HCT116 (cell line): ENCODE data around the gene NUP210. TPM values are rescaled to one million over a fixed set of nuclear protein-coding genes. Genes with fewer than 3 reads are reported as not detected.

Experiments used
- ATAC-seq: fragments of 200-7000 bp; cut with Tn5 transposase; 2 replicates; pipeline ENCODE4 v1.9.1; 2020; ENCODE audit warnings: mild to moderate bottlenecking, moderate library complexity
- BruUV-seq: library from RNA; stranded (reverse); fragments of 400-500 nt; replicated peaks from 2 replicates; lab custom pipeline; 2021; lab: Mats Ljungman, UMichigan
- CTCF ChIA-PET: fragments of 300-600 bp; sonication (Branson Sonifier 250); formaldehyde crosslinking; loops from one replicate; lab custom pipeline; 2021; ENCODE audit warnings: antibody characterized with exemption; lab: Charles Lee
- POLR2A ChIA-PET: fragments of 300-600, 350-600 bp; sonication (Branson Sonifier 250); formaldehyde crosslinking; loops from one replicate; lab custom pipeline; 2021; ENCODE audit warnings: antibody characterized with exemption; lab: Charles Lee
- RAD21 ChIA-PET, 2 experiments: fragments of 300-600 bp; sonication (Branson Sonifier 250); formaldehyde crosslinking; loops; one replicate each; lab custom pipeline; 2023; ENCODE audit warnings: low total read pairs in 2 of 2; ENCODE audit not compliant: uncharacterized antibody in 2 of 2, unreplicated experiment in 2 of 2, low non-redundant PET in 1 of 2; lab: Charles Lee
- DNase-seq: peaks from one replicate; pipeline ENCODE4 v3.0.0-alpha.2; 2010; ENCODE audit warnings: low read depth, low spot score
- H2AFZ ChIP-seq: fragments of 200-600 bp; shearing (Covaris generic), sonication (generic); 2 replicates; pipeline ENCODE4 v1.6.1; 2017; ENCODE audit warnings: low read depth, mixed run types, mixed read lengths, antibody characterized with exemption, low read length; ENCODE audit not compliant: poor library complexity, severe bottlenecking
- H3K27ac ChIP-seq: 2 replicates; pipeline ENCODE4 v1.5.1; 2012; ENCODE audit warnings: low read depth, low read length
- H3K27me3 ChIP-seq: fragments of 200-600 bp; sonication (generic); 2 replicates; pipeline ENCODE4 v1.6.1; 2016; ENCODE audit warnings: mixed run types, low read length, mixed read lengths; ENCODE audit not compliant: insufficient read depth
- H3K36me3 ChIP-seq, 2 experiments: fragments of 200-500 bp in 1 of 2; fragments of 200-600 bp in 1 of 2; sonication (Bioruptor generic) in 1 of 2; sonication (generic) in 1 of 2; 2 replicates each; pipeline versions ENCODE4 v1.5.1 to v1.6.1; 2014 to 2016; ENCODE audit warnings: low read length in 2 of 2, inconsistent platforms in 1 of 2, mixed read lengths in 1 of 2, mixed run types in 1 of 2; ENCODE audit not compliant: insufficient read depth in 2 of 2, control insufficient read depth in 1 of 2
- H3K4me1 ChIP-seq, 2 experiments: fragments of 200-600 bp in 1 of 2; sonication (generic) in 1 of 2; 2 replicates each; pipeline versions ENCODE4 v1.5.1 to v1.6.1; 2012 to 2017; ENCODE audit warnings: low read length in 2 of 2, inconsistent platforms in 1 of 2, mild to moderate bottlenecking in 1 of 2, mixed read lengths in 1 of 2, mixed run types in 1 of 2, moderate library complexity in 1 of 2; ENCODE audit not compliant: insufficient read depth in 2 of 2, control insufficient read depth in 1 of 2
- H3K4me2 ChIP-seq: fragments of 200-600 bp; sonication (generic); 2 replicates; pipeline ENCODE4 v1.6.1; 2017; ENCODE audit warnings: mixed run types, low read length, mixed read lengths
- H3K4me3 ChIP-seq, 2 experiments: fragments of 200-600 bp in 1 of 2; sonication (generic) in 1 of 2; replicated peaks in 1 of 2; 2 replicates each; pipeline ENCODE4 v1.5.1; 2011 to 2016; ENCODE audit warnings: low read length in 2 of 2, control low read depth in 1 of 2, low read depth in 1 of 2, mild to moderate bottlenecking in 1 of 2, mixed read lengths in 1 of 2, mixed run types in 1 of 2
- H3K79me2 ChIP-seq: fragments of 200-600 bp; sonication (generic); 2 replicates; pipeline ENCODE4 v1.6.1; 2017; ENCODE audit warnings: mild to moderate bottlenecking, mixed run types, low read length, moderate library complexity, mixed read lengths; ENCODE audit not compliant: insufficient read depth
- H3K9ac ChIP-seq: fragments of 200-600 bp; sonication (generic); 2 replicates; pipeline ENCODE4 v1.6.1; 2016; ENCODE audit warnings: low read length, mixed read lengths
- H3K9me2 ChIP-seq: fragments of 200-600 bp; sonication (generic), shearing (Covaris generic); 2 replicates; pipeline ENCODE4 v1.6.1; 2017; ENCODE audit warnings: mixed run types, mild to moderate bottlenecking, moderate library complexity; ENCODE audit not compliant: insufficient read depth
- H3K9me3 ChIP-seq, 2 experiments: fragments of 200-500 bp in 1 of 2; fragments of 200-600 bp in 1 of 2; sonication (Bioruptor generic) in 1 of 2; sonication (generic) in 1 of 2; 2 replicates each; pipeline ENCODE4 v1.6.1; 2014 to 2017; ENCODE audit warnings: low read length in 2 of 2, mixed read lengths in 2 of 2, inconsistent platforms in 1 of 2, low read depth in 1 of 2, mild to moderate bottlenecking in 1 of 2, mixed run types in 1 of 2, moderate library complexity in 1 of 2; ENCODE audit not compliant: control insufficient read depth in 1 of 2, insufficient read depth in 1 of 2
- H4K20me1 ChIP-seq: fragments of 200-600 bp; sonication (generic), shearing (Covaris generic); 2 replicates; pipeline ENCODE4 v1.6.1; 2017; ENCODE audit warnings: mixed run types, mild to moderate bottlenecking, moderate library complexity; ENCODE audit not compliant: insufficient read depth
- CEBPB ChIP-seq: IDR thresholded peaks from 2 replicates; pipeline ENCODE4 v1.6.1; 2012; ENCODE audit warnings: low read depth
- EZH2phosphoT487 ChIP-seq: fragments of 200-600 bp; IDR thresholded peaks from 2 replicates; pipeline ENCODE4 v1.6.1; 2018; ENCODE audit warnings: antibody characterized with exemption, borderline replicate concordance
- JUND ChIP-seq: IDR thresholded peaks from 2 replicates; pipeline ENCODE4 v1.6.1; 2012
- POLR2A ChIP-seq: IDR thresholded peaks from 2 replicates; pipeline ENCODE4 v1.7.0; 2011; ENCODE audit warnings: borderline replicate concordance; ENCODE audit not compliant: insufficient read depth, insufficient read length; ENCODE audit errors: extremely low read depth
- SIN3A ChIP-seq: IDR thresholded peaks from 2 replicates; pipeline ENCODE4 v1.6.1; 2012; ENCODE audit warnings: low read depth
- TCF7L2 ChIP-seq: IDR thresholded peaks from 2 replicates; pipeline ENCODE4 v1.7.0; 2011; ENCODE audit warnings: borderline replicate concordance, inconsistent platforms; ENCODE audit not compliant: insufficient read depth, insufficient read length; ENCODE audit errors: extremely low read depth
- intact Hi-C: fragments of 100-400 bp; cut with micrococcal nuclease; formaldehyde crosslinking; loops from 2 replicates; pipeline ENCODE4 v1.10.0; 2022
- total RNA-seq: library from RNA; stranded (reverse); gene quantifications from one replicate; pipeline ENCODE4 v1.2.1, GENCODE V29; 2021; ENCODE audit not compliant: unreplicated experiment
- TF ChIP-seq, protein P1 (sequence below): IDR thresholded peaks from 2 replicates; pipeline ENCODE4 v1.6.1; 2012; ENCODE audit warnings: low read depth
- TF ChIP-seq, protein P2 (sequence below), 3 experiments: fragments of 200-600 bp in 1 of 3; sonication (generic) in 1 of 3; IDR thresholded peaks in 2 of 3; conservative IDR thresholded peaks in 1 of 3; 2 replicates each; pipeline ENCODE4 v1.5.1; 2012 to 2017; ENCODE audit warnings: low read depth in 2 of 3, low read length in 2 of 3, antibody characterized with exemption in 1 of 3, borderline replicate concordance in 1 of 3, control low read depth in 1 of 3, mild to moderate bottlenecking in 1 of 3, mixed read lengths in 1 of 3, mixed run types in 1 of 3, moderate library complexity in 1 of 3; ENCODE audit not compliant: insufficient read depth in 1 of 3
- TF ChIP-seq, protein P3 (sequence below): IDR thresholded peaks from 2 replicates; pipeline ENCODE4 v1.6.1; 2012

Gene NUP210
- total RNA-seq, 1 experiment from 2014 or later: 74.9 TPM

DNA sequence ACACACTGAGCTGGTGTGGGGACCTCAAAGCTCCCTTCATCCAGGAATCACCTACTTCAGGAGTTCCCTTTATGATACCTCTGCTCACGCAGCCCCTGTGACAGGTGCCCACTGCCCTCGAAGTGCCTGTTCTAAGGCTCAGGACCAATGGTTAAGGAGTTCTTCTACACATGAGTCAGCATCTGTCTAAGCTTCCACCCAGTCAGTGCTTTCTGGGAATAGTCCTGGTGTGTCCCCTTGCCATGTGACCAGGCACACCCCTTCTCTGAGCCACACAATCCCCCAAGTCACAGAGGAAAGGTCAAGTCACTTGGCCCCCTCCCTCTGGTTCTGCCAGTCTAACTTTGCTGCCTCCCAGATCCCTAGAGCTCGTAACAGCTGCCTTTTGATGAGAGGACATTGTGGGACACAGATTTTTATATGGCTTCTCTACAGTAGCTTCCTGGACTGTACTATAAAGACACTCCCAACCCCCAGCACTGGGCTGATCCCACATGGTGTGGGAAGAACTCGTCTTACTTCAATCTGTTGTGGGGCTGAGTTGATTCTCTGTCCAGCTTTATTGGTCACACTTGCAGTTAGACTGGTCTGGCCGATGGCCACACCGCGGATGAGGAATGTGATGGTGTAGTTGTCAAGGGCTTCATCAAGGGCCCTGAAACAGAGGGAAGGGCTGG lies 78.8 kb downstream of the NUP210 start:
- Histone ChIP-seq H3K4me3 (no peak overlapping the region), H4K20me1 (no peaks in the 10 kb centered on the region), H3K9ac (no peak overlapping the region), H3K4me2 (no peak overlapping the region), H3K36me3 (peaks cover 5 to 9% of the 10 kb centered on the region in 2 experiments; a peak in 2 of 4 replicates), H2AFZ (no peak overlapping the region), H3K27ac (no peak overlapping the region), H3K4me1 (no peaks in the 10 kb centered on the region), H3K79me2 (no peaks in the 10 kb centered on the region), H3K27me3 (no peaks in the 10 kb centered on the region), H3K9me2 (no peaks in the 10 kb centered on the region), H3K9me3 (no peaks in the 10 kb centered on the region)
- intact Hi-C loops: no loop called here
- CTCF ChIA-PET: no interaction called here
- RAD21 ChIA-PET: no interaction called here
- TF ChIP-seq TCF7L2 (no peak), POLR2A (no peak), JUND (no peak)
- no peak for DNase-seq
- no TSS peak for BruUV-seq
- POLR2A ChIA-PET: no interaction called here
- ATAC-seq: no peak

DNA sequence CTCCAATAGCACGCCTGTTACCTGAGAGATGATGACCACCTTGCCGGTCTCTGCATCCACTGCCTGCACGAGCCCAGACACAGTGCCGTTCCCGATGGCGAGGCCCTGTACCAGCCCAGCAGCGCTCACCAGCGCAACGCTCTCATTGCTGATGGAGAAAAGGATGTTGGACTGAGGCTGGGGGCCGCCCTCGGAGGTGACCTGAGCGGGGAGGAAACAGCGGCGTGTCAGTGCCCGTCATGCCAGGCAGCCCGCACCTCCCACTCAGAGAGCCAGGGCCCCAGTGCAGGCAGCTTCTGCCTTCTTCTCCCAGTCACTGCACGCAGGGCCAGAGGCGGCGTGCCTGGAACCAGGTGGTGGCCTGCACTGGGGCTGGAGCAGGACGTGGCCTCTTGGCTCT lies 80.3 kb downstream of the NUP210 start:
- POLR2A ChIA-PET: no interaction called here
- CTCF ChIA-PET: no interaction called here
- Histone ChIP-seq H3K27me3 (no peaks in the 10 kb centered on the region), H3K9ac (no peak overlapping the region), H3K79me2 (no peaks in the 10 kb centered on the region), H3K4me3 (no peak overlapping the region), H2AFZ (no peak overlapping the region), H3K27ac (no peak overlapping the region), H3K4me2 (no peak overlapping the region), H3K36me3 (peaks cover 3 to 9% of the 10 kb centered on the region in 2 experiments; a peak in 2 of 4 replicates), H3K9me3 (no peaks in the 10 kb centered on the region), H3K4me1 (no peaks in the 10 kb centered on the region), H3K9me2 (no peaks in the 10 kb centered on the region), H4K20me1 (no peaks in the 10 kb centered on the region)
- RAD21 ChIA-PET: no interaction called here
- TF ChIP-seq, protein P1, sequence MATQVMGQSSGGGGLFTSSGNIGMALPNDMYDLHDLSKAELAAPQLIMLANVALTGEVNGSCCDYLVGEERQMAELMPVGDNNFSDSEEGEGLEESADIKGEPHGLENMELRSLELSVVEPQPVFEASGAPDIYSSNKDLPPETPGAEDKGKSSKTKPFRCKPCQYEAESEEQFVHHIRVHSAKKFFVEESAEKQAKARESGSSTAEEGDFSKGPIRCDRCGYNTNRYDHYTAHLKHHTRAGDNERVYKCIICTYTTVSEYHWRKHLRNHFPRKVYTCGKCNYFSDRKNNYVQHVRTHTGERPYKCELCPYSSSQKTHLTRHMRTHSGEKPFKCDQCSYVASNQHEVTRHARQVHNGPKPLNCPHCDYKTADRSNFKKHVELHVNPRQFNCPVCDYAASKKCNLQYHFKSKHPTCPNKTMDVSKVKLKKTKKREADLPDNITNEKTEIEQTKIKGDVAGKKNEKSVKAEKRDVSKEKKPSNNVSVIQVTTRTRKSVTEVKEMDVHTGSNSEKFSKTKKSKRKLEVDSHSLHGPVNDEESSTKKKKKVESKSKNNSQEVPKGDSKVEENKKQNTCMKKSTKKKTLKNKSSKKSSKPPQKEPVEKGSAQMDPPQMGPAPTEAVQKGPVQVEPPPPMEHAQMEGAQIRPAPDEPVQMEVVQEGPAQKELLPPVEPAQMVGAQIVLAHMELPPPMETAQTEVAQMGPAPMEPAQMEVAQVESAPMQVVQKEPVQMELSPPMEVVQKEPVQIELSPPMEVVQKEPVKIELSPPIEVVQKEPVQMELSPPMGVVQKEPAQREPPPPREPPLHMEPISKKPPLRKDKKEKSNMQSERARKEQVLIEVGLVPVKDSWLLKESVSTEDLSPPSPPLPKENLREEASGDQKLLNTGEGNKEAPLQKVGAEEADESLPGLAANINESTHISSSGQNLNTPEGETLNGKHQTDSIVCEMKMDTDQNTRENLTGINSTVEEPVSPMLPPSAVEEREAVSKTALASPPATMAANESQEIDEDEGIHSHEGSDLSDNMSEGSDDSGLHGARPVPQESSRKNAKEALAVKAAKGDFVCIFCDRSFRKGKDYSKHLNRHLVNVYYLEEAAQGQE: no peak
- TF ChIP-seq SIN3A (no peak), CEBPB (no peak), TCF7L2 (no peak), EZH2phosphoT487 (no peak)
- TF ChIP-seq, protein P2, sequence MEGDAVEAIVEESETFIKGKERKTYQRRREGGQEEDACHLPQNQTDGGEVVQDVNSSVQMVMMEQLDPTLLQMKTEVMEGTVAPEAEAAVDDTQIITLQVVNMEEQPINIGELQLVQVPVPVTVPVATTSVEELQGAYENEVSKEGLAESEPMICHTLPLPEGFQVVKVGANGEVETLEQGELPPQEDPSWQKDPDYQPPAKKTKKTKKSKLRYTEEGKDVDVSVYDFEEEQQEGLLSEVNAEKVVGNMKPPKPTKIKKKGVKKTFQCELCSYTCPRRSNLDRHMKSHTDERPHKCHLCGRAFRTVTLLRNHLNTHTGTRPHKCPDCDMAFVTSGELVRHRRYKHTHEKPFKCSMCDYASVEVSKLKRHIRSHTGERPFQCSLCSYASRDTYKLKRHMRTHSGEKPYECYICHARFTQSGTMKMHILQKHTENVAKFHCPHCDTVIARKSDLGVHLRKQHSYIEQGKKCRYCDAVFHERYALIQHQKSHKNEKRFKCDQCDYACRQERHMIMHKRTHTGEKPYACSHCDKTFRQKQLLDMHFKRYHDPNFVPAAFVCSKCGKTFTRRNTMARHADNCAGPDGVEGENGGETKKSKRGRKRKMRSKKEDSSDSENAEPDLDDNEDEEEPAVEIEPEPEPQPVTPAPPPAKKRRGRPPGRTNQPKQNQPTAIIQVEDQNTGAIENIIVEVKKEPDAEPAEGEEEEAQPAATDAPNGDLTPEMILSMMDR (IDR thresholded peaks at IDR 0.05 in 2 of 3, conservative IDR thresholded peaks at IDR 0.05 in 1 of 3; ENCODE audit: borderline replicate concordance in 1 of 3, insufficient read depth in 1 of 3, low read depth in 2 of 3, low read length in 2 of 3): no peak
- TF ChIP-seq, protein P3, sequence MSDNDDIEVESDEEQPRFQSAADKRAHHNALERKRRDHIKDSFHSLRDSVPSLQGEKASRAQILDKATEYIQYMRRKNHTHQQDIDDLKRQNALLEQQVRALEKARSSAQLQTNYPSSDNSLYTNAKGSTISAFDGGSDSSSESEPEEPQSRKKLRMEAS: no peak
- BruUV-seq: no TSS peak
- no peak for ATAC-seq
- intact Hi-C loops: no loop called here
- DNase-seq: no peak
